PC-3 (cell line): ENCODE results near the gene MAP2. TPM values are rescaled to one million over a fixed set of nuclear protein-coding genes. Genes with fewer than 3 reads are reported as not detected.

ENCODE experiments used
- ATAC-seq: fragments of 200-7000 bp; cut with Tn5 transposase; 2 replicates; pipeline ENCODE4 v1.9.1; 2020; ENCODE audit warnings: mild to moderate bottlenecking, moderate library complexity
- BruUV-seq: library from RNA; stranded (reverse); fragments of 400-500 nt; replicated peaks from 2 replicates; lab custom pipeline; 2021; lab: Mats Ljungman, UMichigan
- CTCF ChIA-PET: fragments of 300-600 bp; sonication (Branson Sonifier 250); formaldehyde crosslinking; loops from one replicate; lab custom pipeline; 2022; ENCODE audit warnings: antibody characterized with exemption; lab: Charles Lee
- POLR2A ChIA-PET: fragments of 300-600 bp; sonication (Branson Sonifier 250); formaldehyde crosslinking; loops from one replicate; lab custom pipeline; 2022; ENCODE audit warnings: antibody characterized with exemption; ENCODE audit not compliant: unreplicated experiment; lab: Charles Lee
- DNase-seq: peaks from one replicate; pipeline ENCODE4 v3.0.0-alpha.2; 2015
- H2AFZ ChIP-seq: fragments of 300-600 bp; sonication (generic); 2 replicates; pipeline ENCODE4 v1.6.0; 2016; ENCODE audit warnings: antibody characterized with exemption, low read length
- H3F3A ChIP-seq: fragments of 300-600 bp; sonication (generic); one replicate; pipeline ENCODE4 v1.6.0; 2017; ENCODE audit warnings: antibody characterized with exemption, low read length, control low read depth, mild to moderate bottlenecking; ENCODE audit not compliant: unreplicated experiment
- H3K27ac ChIP-seq: fragments of 300-600 bp; sonication (generic); 2 replicates; pipeline ENCODE4 v1.5.1; 2016; ENCODE audit warnings: mild to moderate bottlenecking, low read length
- H3K27me3 ChIP-seq: fragments of 300-600 bp; sonication (generic); 2 replicates; pipeline ENCODE4 v1.6.1; 2016; ENCODE audit warnings: low read length, mixed read lengths
- H3K36me3 ChIP-seq: fragments of 300-600 bp; sonication (generic); 2 replicates; pipeline ENCODE4 v1.6.1; 2016; ENCODE audit warnings: low read depth, mixed run types, low read length, mixed read lengths
- H3K4me1 ChIP-seq: fragments of 300-600 bp; sonication (generic); 2 replicates; pipeline ENCODE4 v1.5.1; 2016; ENCODE audit warnings: low read length; ENCODE audit not compliant: insufficient read depth
- H3K4me2 ChIP-seq: fragments of 300-600 bp; sonication (generic); 2 replicates; pipeline ENCODE4 v1.6.0; 2016; ENCODE audit warnings: low read length
- H3K4me3 ChIP-seq: fragments of 300-600 bp; sonication (generic); 2 replicates; pipeline ENCODE4 v1.5.1; 2016; ENCODE audit warnings: mild to moderate bottlenecking, low read length, mixed read lengths
- H3K79me2 ChIP-seq: fragments of 300-600 bp; sonication (generic); 2 replicates; pipeline ENCODE4 v1.6.1; 2017; ENCODE audit warnings: low read length, mixed read lengths
- H3K9ac ChIP-seq: fragments of 300-600 bp; sonication (generic); 2 replicates; pipeline ENCODE4 v1.6.0; 2016; ENCODE audit warnings: mild to moderate bottlenecking, low read length
- H3K9me2 ChIP-seq: fragments of 300-600 bp; sonication (generic); replicated peaks from 2 replicates; pipeline ENCODE4 v1.6.1; 2016; ENCODE audit warnings: mixed run types, low read length, mixed read lengths
- H3K9me3 ChIP-seq: fragments of 300-600 bp; sonication (generic); 2 replicates; pipeline ENCODE4 v1.6.1; 2016; ENCODE audit warnings: low read length, mixed read lengths
- H4K20me1 ChIP-seq: fragments of 300-600 bp; sonication (generic); 2 replicates; pipeline ENCODE4 v1.6.1; 2016; ENCODE audit warnings: low read length, mixed read lengths
- CTCF ChIP-seq: fragments of 300-600 bp; sonication (generic); conservative IDR thresholded peaks from 2 replicates; pipeline ENCODE4 v1.5.1; 2017; ENCODE audit warnings: antibody characterized with exemption, low read depth, mild to moderate bottlenecking, low read length
- EZH2 ChIP-seq: fragments of 300-600 bp; sonication (generic); IDR thresholded peaks from one replicate; pipeline ENCODE4 v1.6.1; 2017; ENCODE audit warnings: antibody characterized with exemption, mild to moderate bottlenecking, low read length; ENCODE audit not compliant: unreplicated experiment
- EZH2phosphoT487 ChIP-seq: fragments of 300-600 bp; sonication (generic); IDR thresholded peaks from 2 replicates; pipeline ENCODE4 v1.6.1; 2018; ENCODE audit warnings: mild to moderate bottlenecking, antibody characterized with exemption, low read length, borderline replicate concordance
- intact Hi-C: fragments of 100-400 bp; cut with micrococcal nuclease; formaldehyde crosslinking; loops from 2 replicates; pipeline ENCODE4 v1.9.0; 2023
- total RNA-seq: library from RNA; depleted of rRNA; stranded (reverse); fragments of >200 nt; gene quantifications from 2 replicates; pipeline ENCODE4 v1.2.3, GENCODE V29; 2014

The MAP2 gene
- total RNA-seq, 1 experiment from 2014 or later: 2.1 TPM

GRCh38 chr2:209662021-209662420, 238.2 kb downstream of the MAP2 start:
- no peak overlapping the region for H3K4me3 ChIP-seq
- ATAC-seq: no peak
- H2AFZ ChIP-seq: no peak overlapping the region
- no peaks in the 10 kb centered on the region for H3K9me3 ChIP-seq
- H3K9ac ChIP-seq: no peak overlapping the region
- H3K4me2 ChIP-seq: no peak overlapping the region
- no peaks in the 10 kb centered on the region for H3K79me2 ChIP-seq
- no peaks in the 10 kb centered on the region for H3K36me3 ChIP-seq
- no peak for DNase-seq
- intact Hi-C loops: no loop called here
- CTCF ChIA-PET: no interaction called here
- H3K27ac ChIP-seq: no peak overlapping the region
- no peaks in the 10 kb centered on the region for H4K20me1 ChIP-seq
- POLR2A ChIA-PET: no interaction called here
- no peaks in the 10 kb centered on the region for H3F3A ChIP-seq
- H3K9me2 ChIP-seq: no peaks in the 10 kb centered on the region
- TF ChIP-seq EZH2: no peak
- no peak for TF ChIP-seq EZH2phosphoT487
- TF ChIP-seq CTCF: no peak
- peaks cover 8% of the 10 kb centered on the region; the same call in 1 of the 2 replicates for H3K4me1 ChIP-seq
- 0 out of 2 replicates have a peak, but pooled peaks cover 3% of the 10 kb centered on the region for H3K27me3 ChIP-seq
- BruUV-seq: no TSS peak

- Histone ChIP-seq H3K79me2 (no peaks in the 10 kb centered on the region), H3K9me2 (no peaks in the 10 kb centered on the region), H3K4me3 (no peak overlapping the region), H3K9ac (no peak overlapping the region), H3F3A (no peaks in the 10 kb centered on the region), H2AFZ (0 out of 2 replicates have a peak overlapping the region, but pooled peaks have one; percentile 58), H4K20me1 (no peaks in the 10 kb centered on the region), H3K9me3 (no peaks in the 10 kb centered on the region), H3K36me3 (no peaks in the 10 kb centered on the region), H3K4me2 (peak overlapping the region; percentile 64), H3K4me1 (peaks cover 8% of the 10 kb centered on the region; the same call in 1 of the 2 replicates), H3K27ac (no peak overlapping the region), H3K27me3 (0 out of 2 replicates have a peak, but pooled peaks cover 6% of the 10 kb centered on the region)
- TF ChIP-seq EZH2phosphoT487 (no peak), EZH2 (no peak), CTCF (no peak)
- POLR2A ChIA-PET: interaction anchor here (0.5 kb wide), 1 partner anchor 12 kb away, joined by 4 read pairs; no protein-coding TSS in a partner anchor
- no TSS peak for BruUV-seq
- CTCF ChIA-PET: no interaction called here
- peak; percentile 98 for ATAC-seq
- intact Hi-C loops: no loop called here
- peak; percentile 50 for DNase-seq
Measured at GRCh38 chr2:209663139-209663538, 239.3 kb downstream of the MAP2 start.

- no peaks in the 10 kb centered on the region for H4K20me1 ChIP-seq
- H3K27me3 ChIP-seq: 0 out of 2 replicates have a peak, but pooled peaks cover 7% of the 10 kb centered on the region
- no peak overlapping the region for H3K9ac ChIP-seq
- H3K4me1 ChIP-seq: peaks cover 8% of the 10 kb centered on the region; the same call in 1 of the 2 replicates
- BruUV-seq: no TSS peak
- H3K9me3 ChIP-seq: no peaks in the 10 kb centered on the region
- no peak for DNase-seq
- intact Hi-C loops: no loop called here
- no peak overlapping the region for H2AFZ ChIP-seq
- H3F3A ChIP-seq: no peaks in the 10 kb centered on the region
- no peak overlapping the region for H3K4me2 ChIP-seq
- no peak for TF ChIP-seq CTCF
- TF ChIP-seq EZH2: no peak
- H3K9me2 ChIP-seq: no peaks in the 10 kb centered on the region
- no peak overlapping the region for H3K4me3 ChIP-seq
- ATAC-seq: no peak
- H3K36me3 ChIP-seq: no peaks in the 10 kb centered on the region
- ChIA-PET POLR2A (interaction anchor here (0.5 kb wide), 1 partner anchor 11 kb away, joined by 4 read pairs; no protein-coding TSS in a partner anchor), CTCF (no interaction called here)
- H3K27ac ChIP-seq: no peak overlapping the region
- no peaks in the 10 kb centered on the region for H3K79me2 ChIP-seq
Measured at GRCh38 chr2:209663656-209664055, 239.8 kb downstream of the MAP2 start.
